Hematopoietic multipotent progenitor cell treated with erythropoietin and hydrocortisone succinate and interleukin-3 and kit ligand, for 17 days (in vitro differentiated cells): Measurements from ENCODE around the gene SPOP.

Experiments
- DNase-seq: peaks from one replicate; pipeline ENCODE4 v3.0.0-alpha.2; 2015; ENCODE audit warnings: low spot score

The SPOP gene

GRCh38 chr17:49613182-49613800, 64.6 kb downstream of the SPOP start:
- DNase-seq: no peak

GRCh38 chr17:49612726-49613125, 65.2 kb downstream of the SPOP start:
- DNase-seq: no peak

GRCh38 chr17:49610883-49611584, 66.9 kb downstream of the SPOP start:
- DNase-seq: no peak

- DNase-seq: no peak
Observed at GRCh38 chr17:49604314-49604869, 73.5 kb downstream of the SPOP start.

GRCh38 chr17:49603720-49604119, 74.2 kb downstream of the SPOP start:
- no peak for DNase-seq

GRCh38 chr17:49603238-49603637, 74.7 kb downstream of the SPOP start:
- DNase-seq: no peak

GRCh38 chr17:49602783-49603182, 75.1 kb downstream of the SPOP start:
- DNase-seq: no peak

GRCh38 chr17:49600949-49601348, 76.9 kb downstream of the SPOP start:
- no peak for DNase-seq

GRCh38 chr17:49598918-49599317, 79.0 kb downstream of the SPOP start:
- no peak for DNase-seq

GRCh38 chr17:49597928-49598655, 79.8 kb downstream of the SPOP start:
- DNase-seq: no peak

GRCh38 chr17:49597436-49597835, 80.5 kb downstream of the SPOP start:
- DNase-seq: no peak

- no peak for DNase-seq
Observed at GRCh38 chr17:49596613-49597244, 81.2 kb downstream of the SPOP start.

- no peak for DNase-seq
Observed at GRCh38 chr17:49595980-49596379, 81.9 kb downstream of the SPOP start.

- no peak for DNase-seq
Observed at GRCh38 chr17:49595328-49595727, 82.6 kb downstream of the SPOP start.

- DNase-seq: no peak
Observed at GRCh38 chr17:49592263-49592662, 85.6 kb downstream of the SPOP start.

- no peak for DNase-seq
Observed at GRCh38 chr17:49590874-49591273, 87.0 kb downstream of the SPOP start.

- no peak for DNase-seq
Observed at GRCh38 chr17:49589577-49589927, 88.3 kb downstream of the SPOP start.

- no peak for DNase-seq
Observed at GRCh38 chr17:49588726-49589576, 88.9 kb downstream of the SPOP start.

GRCh38 chr17:49588312-49588711, 89.6 kb downstream of the SPOP start:
- DNase-seq: no peak

GRCh38 chr17:49587366-49588073, 90.4 kb downstream of the SPOP start:
- DNase-seq: no peak

GRCh38 chr17:49585422-49586027, 92.4 kb downstream of the SPOP start:
- DNase-seq: no peak
